ENCODE measurements around the gene KCNJ1.
A peak's percentile ranks its signal among the peaks of the same experiment; 100 is the strongest.

Gene KCNJ1

GRCh38 chr11:128881221-128881620, 14.1 kb upstream of the KCNJ1 start:
- no peak for DNase-seq

- no peak for DNase-seq
Measured at GRCh38 chr11:128879817-128880216, 12.7 kb upstream of the KCNJ1 start.

DNA sequence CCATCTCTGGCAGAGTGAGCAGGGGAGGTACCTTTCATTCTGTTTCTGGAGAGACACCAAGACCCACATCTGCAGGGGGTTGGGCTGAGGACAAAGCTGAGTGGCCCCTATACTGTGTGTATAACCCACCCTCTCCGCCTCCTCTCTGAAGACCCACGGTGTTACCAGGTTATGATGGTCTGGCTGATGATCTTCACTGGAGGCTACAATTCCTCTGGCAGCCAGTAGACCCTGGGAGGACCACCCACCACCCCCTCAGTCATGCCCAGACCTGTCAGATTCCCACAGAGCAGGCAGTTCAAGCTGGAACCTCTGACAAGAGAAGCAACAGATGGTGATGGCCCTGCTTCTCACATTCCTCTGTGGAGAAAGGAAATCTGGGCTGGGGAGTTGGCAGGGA, 11.4 kb upstream of the KCNJ1 start:
- no peak for DNase-seq

DNA sequence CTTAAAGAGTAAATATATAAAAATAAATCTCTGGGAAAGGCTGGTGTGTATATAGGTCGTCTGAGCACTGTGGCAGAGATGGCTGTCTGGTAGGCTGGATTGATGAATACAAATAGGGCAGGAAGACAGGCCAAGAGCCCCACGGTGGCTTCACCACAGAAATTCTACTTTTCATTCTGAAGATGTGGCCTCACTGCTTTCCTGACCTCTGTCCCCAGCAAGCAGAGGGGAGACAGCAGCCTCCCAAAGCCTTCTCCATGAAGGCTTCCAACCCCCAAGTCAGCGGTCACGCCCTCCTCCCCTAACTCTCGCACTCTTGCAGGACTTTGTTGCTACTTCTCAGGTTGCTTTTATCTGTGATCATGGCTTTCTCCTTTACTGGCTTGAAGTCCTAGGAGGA, 10.6 kb upstream of the KCNJ1 start:
- no peak for DNase-seq

GRCh38 chr11:128876133-128876650, 9.1 kb upstream of the KCNJ1 start:
- DNase-seq, result no peak

GRCh38 chr11:128874427-128874826, 7.3 kb upstream of the KCNJ1 start:
- no peak for DNase-seq

DNA sequence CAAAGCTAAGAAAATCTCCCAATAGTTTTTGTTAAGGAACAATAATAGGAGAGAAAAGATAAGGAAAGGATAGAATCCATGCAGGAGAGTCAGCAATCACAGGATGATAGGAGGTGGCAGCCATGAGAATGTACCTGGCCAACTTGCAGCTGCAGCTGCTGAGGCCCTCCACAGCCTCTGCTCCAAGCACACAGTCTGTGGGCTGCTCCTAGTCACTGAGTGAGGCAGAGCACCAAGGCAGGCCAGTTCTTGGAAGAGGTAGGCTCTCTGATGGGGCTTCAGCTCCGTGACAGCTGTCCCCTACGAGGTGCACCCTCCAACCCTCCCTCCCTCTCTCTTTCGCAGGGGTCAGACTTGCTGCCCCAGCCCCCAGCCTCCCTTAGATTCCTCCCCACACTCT, 5.5 kb upstream of the KCNJ1 start:
- DNase-seq, result no peak

DNA sequence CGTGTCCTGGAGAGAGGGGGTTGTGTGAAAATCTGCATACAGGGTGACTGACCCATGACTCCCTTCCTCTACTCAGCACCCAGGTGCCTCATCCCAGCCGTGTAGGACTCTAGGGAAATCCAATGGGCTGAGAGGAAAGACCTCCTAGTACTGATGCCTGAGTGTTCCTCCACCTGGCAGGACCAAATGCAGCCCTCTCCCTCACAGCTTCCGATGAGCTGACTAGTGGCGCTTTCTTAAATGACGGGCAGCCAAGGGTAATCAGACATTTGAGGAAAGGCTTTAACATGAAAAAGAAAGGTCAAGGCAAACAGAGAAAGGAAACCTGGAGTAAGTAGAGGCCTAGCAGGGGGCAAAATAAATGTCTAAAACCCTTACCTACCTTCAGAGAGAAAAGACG, 5.0 kb upstream of the KCNJ1 start:
- DNase-seq, result no peak

- no peak for DNase-seq
Measured at GRCh38 chr11:128871168-128871610, 4.1 kb upstream of the KCNJ1 start.

DNA sequence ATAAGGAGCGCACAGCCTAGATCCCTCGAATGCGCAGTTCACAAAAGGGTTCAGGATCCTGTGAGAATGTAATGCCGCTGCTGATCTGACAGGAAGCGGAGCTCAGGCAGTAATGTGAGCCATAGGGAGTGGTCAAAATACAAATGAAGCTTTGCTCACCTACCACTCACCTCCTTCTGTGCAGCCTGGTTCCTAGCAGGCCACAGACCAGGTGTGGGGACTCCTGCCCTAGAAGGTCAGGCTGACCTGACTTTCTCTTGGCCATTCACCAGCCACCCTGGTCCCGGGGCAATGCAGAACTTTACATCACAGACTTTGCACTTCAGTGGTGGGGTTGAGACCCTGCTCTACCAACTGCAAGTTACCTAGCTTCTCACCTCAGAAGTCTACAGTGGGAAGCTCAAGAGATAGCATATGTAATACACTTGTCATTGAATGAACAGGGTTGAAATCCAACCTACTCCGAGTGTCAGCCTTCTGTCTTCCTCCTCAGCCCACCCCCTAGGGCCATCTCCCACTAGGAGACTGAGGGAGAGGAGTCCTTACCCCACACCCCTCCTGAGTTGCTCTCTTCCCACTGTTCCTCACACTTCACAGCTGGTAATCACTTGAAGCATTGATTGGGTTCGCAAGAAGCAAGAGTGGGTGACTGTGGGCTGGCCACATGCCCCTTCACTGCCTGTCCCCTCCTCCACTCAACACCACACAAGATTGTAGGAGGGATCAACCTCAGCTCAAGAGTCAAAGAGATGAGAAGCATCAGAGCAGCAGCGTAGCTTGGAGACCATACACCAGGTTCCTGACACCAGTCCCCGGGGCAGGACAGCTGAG, 2.0 kb upstream of the KCNJ1 start:
- DNase-seq, result peak; percentile 15

DNA sequence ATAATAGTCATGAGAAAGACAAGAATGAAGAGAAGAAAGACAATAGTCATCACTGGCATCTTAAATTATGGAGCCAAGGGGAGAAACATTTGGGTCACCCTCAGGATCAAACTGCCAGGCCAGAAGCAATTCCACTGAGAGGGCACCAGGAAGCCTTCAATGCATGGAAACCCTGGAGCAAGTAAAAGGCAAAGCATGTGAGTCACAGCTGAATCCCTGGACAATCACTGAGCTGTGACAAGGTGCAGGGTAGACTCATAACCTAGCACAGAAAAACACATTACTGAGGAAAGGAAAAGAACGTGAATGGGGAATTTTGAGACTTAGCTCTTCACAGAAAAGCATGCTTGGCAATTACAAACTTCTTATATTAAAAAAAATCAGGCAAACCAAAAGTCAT, 1.6 kb downstream of the KCNJ1 start:
- no peak for DNase-seq

DNA sequence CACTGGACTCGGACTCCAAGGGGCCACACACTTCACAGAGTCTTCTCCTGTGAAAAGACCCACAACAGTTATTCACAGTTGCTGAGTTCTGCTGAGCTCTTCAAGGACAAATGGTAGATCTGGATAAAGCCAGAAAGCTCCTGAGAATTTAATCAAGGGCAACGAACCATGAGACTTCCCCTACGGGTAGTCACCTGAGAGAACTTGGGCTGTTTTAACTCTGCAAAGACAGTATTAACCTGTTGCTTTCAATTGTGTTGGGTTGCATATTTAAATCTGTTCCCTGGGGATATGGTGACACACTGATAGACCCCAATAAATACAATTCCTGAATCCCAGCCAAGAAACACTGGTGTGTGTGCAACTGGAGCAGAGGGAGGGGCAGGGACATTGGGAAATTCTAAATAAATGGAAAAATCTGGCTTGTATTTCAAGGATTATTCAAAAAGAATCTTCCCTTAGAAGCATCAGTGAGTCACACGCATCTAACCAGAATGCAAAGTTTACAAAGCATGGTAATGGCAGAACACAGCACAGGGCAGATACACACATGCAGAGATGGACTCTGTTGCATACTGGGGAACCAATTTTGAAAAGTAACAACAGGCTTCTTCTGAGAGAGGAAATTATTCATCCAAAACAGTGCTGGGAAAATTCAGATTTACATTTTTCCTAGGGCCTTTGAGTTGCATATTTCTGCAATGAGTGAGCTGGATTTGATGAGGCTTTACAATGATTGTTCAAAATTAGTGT, 4.0 kb downstream of the KCNJ1 start:
- DNase-seq, result no peak

GRCh38 chr11:128862406-128862805, 4.7 kb downstream of the KCNJ1 start:
- DNase-seq, result no peak

DNA sequence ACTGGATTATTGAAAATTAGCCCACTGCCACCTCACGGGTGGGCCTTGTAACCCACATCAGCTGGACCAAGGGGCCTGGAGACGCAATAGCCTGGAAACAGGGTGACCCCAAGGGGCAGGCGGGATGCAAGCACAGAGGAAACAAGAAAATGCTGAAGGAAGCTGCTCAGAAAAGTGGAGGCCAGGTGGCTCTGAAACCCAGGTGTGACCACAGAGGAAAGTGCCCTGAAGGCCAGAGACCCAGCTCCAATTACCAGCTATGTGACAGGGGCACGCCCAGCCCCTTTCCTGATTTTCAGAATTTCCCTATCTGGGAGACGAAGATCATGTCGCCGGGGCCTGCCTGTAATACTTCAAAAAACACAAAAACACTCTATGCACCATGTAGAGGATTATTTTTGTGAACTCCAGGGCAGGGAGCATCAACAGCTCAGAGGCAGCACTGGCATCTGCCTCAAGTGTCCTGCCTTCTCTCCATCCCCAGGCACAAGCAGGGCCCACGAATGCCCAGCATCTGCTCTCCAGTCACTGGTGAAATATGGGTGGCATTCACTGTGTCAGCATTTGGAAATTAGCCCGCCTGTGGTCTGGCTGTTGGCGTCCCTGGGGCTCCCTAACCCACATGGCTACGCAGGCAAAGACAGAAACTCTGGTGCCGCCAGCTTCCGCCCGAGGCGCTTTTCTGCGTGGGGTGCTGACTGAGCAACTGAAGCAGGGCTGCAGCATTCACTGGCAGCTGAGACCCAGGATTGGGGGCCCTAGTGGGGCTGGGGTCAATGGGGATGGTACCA, 6.3 kb downstream of the KCNJ1 start:
- DNase-seq, result no peak

GRCh38 chr11:128859563-128860441, 7.3 kb downstream of the KCNJ1 start:
- DNase-seq, result peak; percentile 82

GRCh38 chr11:128857341-128857740, 9.8 kb downstream of the KCNJ1 start:
- no peak for DNase-seq

GRCh38 chr11:128856241-128856640, 10.9 kb downstream of the KCNJ1 start:
- no peak for DNase-seq

DNA sequence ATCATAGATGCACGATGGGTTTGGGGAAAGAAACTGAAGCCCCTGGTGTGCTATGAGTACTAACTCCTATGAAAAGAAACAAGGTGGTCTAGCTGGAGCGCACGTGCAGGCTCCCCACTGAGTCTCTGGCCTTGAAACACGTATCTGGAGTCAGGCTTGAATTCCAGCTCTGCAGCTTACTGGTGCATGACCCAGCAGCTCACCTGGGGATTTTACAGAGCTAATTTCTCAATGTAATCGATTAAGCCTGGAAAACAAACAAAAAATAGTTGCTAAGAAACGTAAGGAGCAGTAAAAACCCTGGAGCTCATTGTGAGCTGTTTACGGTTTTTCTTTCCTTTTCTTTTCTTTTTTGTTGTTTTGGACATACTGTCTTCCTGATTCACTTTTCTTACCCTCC, 12.3 kb downstream of the KCNJ1 start:
- no peak for DNase-seq

DNA sequence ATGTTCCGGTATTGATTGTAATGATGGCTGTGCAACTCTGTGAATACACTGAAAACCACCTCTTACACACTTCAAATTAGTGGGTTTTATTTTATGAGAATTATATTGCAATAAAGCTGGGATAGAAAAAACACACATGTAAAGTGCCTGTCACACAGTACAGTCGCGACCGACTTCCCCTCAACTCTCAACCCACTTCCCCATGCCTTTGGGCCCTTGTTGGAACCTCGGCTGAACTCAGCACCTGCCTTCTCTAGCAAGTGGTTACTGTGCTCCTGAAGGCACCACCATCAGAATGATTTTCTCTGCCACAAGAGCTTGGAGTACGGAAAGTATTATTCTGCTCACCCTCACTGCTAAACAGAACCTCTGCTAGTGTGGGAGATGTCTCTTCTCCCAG, 13.5 kb downstream of the KCNJ1 start:
- DNase-seq, result no peak

GRCh38 chr11:128852327-128853023, 14.6 kb downstream of the KCNJ1 start:
- DNase-seq, result no peak

DNA sequence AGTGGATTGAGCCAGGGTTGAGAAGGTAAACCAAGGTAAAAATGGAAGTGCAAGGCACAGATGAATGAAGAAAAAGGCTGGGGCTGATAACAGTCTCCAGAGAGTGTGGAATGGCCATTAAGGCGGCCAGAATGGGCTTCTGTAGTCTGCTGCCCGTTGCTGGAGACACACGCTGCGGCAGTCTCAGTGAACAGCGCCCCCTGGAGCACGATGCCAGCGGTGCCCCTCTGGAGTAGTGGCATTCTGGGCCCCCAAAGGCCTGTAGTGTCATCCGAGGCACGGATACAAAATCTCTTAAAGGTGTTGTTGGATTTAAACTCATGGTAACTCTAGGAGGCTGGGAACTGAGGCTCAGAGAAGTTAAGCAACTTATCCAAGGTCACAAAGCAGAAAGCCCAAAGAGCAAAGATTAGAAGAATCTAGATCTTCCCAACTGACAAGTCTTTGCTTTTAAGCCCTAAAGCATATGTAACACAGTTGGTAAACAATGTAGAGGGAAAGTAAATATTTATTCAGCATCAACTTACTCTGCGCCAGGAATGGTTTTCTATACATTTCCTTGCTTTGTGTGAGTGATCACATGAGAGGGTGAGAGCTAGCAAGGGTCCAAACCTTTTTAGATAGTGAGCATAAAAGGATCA, 18.2 kb downstream of the KCNJ1 start:
- peak; percentile 53 for DNase-seq
